Heart left ventricle (tissue), 13 donors: ENCODE data around the gene LAMB4.

Experiments used
- POLR2A ChIP-seq, 2 donors: fragments of 450-650 bp; IDR thresholded peaks; one replicate each; pipeline ENCODE4 v1.6.1; 2017; ENCODE audit warnings: antibody characterized with exemption in 2 of 2, mild to moderate bottlenecking in 2 of 2, moderate library complexity in 2 of 2
- TF ChIP-seq, protein P1 (sequence below), 12 donors: fragments of 200-600 bp; sonication (generic) in 4 of 12; IDR thresholded peaks; one replicate each; pipeline versions ENCODE4 v1.5.0 to v1.8.0; 2018 to 2022; ENCODE audit warnings: antibody characterized with exemption in 12 of 12, mild to moderate bottlenecking in 5 of 12
- donor health status: ischemic (EF 13 %, LVEDD 7.1; RV severe dilation, severe dysfunction).
- donor health status: DM: no; HTN: yes; CAD: no.
- donor health status: DM: no; HTN: no; CAD: no.
- donor health status: ischemic (EF 25% LVEDD 6.9; RV normal size, moderate dysfunction).
- donor health status: ischemic (EF 25% LVEDD 5.7; RV mildly dilated, moderate dysfunction).
- donor health status: ischemic (EF 35%, LVEDD 5.7; RV mildly dilated, moderate dysfunction).
- donor health status: nonischemic (EF 11% LVEDD 7.7; RV severe dilation, severe dysfunction).
- donor health status: DM: yes; HTN: yes; CAD: no.
- donor health status: PGD.
- donor health status: ischemic (EF 29% LVEDD 5.4; RV normal size, mild dysfunction).
- donor health status: nonischemic (EF 23%, LVEDD 6.1; RV moderate dilation, normal function).

GRCh38 chr7:108128514-108128913, 1.6 kb downstream of the LAMB4 start:
- TF ChIP-seq, protein P1, sequence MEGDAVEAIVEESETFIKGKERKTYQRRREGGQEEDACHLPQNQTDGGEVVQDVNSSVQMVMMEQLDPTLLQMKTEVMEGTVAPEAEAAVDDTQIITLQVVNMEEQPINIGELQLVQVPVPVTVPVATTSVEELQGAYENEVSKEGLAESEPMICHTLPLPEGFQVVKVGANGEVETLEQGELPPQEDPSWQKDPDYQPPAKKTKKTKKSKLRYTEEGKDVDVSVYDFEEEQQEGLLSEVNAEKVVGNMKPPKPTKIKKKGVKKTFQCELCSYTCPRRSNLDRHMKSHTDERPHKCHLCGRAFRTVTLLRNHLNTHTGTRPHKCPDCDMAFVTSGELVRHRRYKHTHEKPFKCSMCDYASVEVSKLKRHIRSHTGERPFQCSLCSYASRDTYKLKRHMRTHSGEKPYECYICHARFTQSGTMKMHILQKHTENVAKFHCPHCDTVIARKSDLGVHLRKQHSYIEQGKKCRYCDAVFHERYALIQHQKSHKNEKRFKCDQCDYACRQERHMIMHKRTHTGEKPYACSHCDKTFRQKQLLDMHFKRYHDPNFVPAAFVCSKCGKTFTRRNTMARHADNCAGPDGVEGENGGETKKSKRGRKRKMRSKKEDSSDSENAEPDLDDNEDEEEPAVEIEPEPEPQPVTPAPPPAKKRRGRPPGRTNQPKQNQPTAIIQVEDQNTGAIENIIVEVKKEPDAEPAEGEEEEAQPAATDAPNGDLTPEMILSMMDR (IDR thresholded peaks at IDR 0.05), result no peak
- no peak for TF ChIP-seq POLR2A (IDR thresholded peaks at IDR 0.05)
